Naive thymus-derived CD8-positive, alpha-beta T cell (primary cell): ENCODE measurements around the gene NLRP13. TPM values are rescaled to one million over a fixed set of nuclear protein-coding genes. Genes with fewer than 3 reads are reported as not detected.
"Not testable (repeated sequence)": the region's sequence is repeated elsewhere in the genome, so short reads cannot be mapped to it uniquely, and the experiment has no call there.

ENCODE experiments used
- ATAC-seq, 2 donors: fragments of 150-1000 bp; cut with Tn5 transposase in 1 of 2; sonication (Bioruptor Pico), chemical (Tn5 transposase) in 1 of 2; 1 replicate in 1 of 2; 2 replicates in 1 of 2; pipeline ENCODE4 v1.10.0; 2021; ENCODE audit warnings: mild to moderate bottlenecking in 2 of 2, moderate library complexity in 2 of 2
- POLR2A ChIA-PET: fragments of 350-600 bp; sonication (Branson Sonifier 250); formaldehyde crosslinking; loops from one replicate; lab custom pipeline; 2021; ENCODE audit warnings: antibody characterized with exemption; lab: Charles Lee
- DNase-seq, 10 donors: peaks; one replicate each; pipeline versions ENCODE4 v3.0.0 to v3.0.0-alpha.2; 2020 to 2022
- H3K27ac Mint-ChIP-seq, 10 donors: one replicate each; pipeline ENCODE4 v1.8.0; 2020 to 2022; ENCODE audit warnings: mild to moderate bottlenecking in 10 of 10, mixed read lengths in 10 of 10, moderate library complexity in 4 of 10, inconsistent platforms in 1 of 10
- H3K27me3 Mint-ChIP-seq, 5 donors: one replicate each; pipeline ENCODE4 v1.8.0; 2021 to 2022; ENCODE audit warnings: mixed read lengths in 5 of 5
- H3K36me3 Mint-ChIP-seq, 3 donors: one replicate each; pipeline ENCODE4 v1.8.0; 2020 to 2022; ENCODE audit warnings: mixed read lengths in 3 of 3, mild to moderate bottlenecking in 2 of 3, inconsistent platforms in 1 of 3
- H3K4me1 Mint-ChIP-seq, 4 donors: one replicate each; pipeline ENCODE4 v1.8.0; 2021 to 2022; ENCODE audit warnings: mixed read lengths in 4 of 4
- H3K4me3 Mint-ChIP-seq, 10 donors: one replicate each; pipeline ENCODE4 v1.8.0; 2020 to 2022; ENCODE audit warnings: mild to moderate bottlenecking in 10 of 10, mixed read lengths in 10 of 10, moderate library complexity in 6 of 10, inconsistent platforms in 1 of 10
- H3K9me3 Mint-ChIP-seq, 9 donors: one replicate each; pipeline ENCODE4 v1.8.0; 2020 to 2022; ENCODE audit warnings: mixed read lengths in 9 of 9, mild to moderate bottlenecking in 3 of 9, inconsistent platforms in 1 of 9, moderate library complexity in 1 of 9
- polyA plus RNA-seq, 3 donors: library from polyadenylated mRNA; unstranded; fragments of 300-500 nt; fragmentation: Illumina TruSeq; gene quantifications; one replicate each; pipeline ENCODE4 v1.2.3, GENCODE V29; 2021
- total RNA-seq, 8 experiments: library from RNA in 2 of 8; stranded (reverse) in 2 of 8; gene quantifications; one replicate each; pipeline ENCODE4 v1.2.3 and lab custom pipeline; 2021 to 2026

The NLRP13 gene, protein sequence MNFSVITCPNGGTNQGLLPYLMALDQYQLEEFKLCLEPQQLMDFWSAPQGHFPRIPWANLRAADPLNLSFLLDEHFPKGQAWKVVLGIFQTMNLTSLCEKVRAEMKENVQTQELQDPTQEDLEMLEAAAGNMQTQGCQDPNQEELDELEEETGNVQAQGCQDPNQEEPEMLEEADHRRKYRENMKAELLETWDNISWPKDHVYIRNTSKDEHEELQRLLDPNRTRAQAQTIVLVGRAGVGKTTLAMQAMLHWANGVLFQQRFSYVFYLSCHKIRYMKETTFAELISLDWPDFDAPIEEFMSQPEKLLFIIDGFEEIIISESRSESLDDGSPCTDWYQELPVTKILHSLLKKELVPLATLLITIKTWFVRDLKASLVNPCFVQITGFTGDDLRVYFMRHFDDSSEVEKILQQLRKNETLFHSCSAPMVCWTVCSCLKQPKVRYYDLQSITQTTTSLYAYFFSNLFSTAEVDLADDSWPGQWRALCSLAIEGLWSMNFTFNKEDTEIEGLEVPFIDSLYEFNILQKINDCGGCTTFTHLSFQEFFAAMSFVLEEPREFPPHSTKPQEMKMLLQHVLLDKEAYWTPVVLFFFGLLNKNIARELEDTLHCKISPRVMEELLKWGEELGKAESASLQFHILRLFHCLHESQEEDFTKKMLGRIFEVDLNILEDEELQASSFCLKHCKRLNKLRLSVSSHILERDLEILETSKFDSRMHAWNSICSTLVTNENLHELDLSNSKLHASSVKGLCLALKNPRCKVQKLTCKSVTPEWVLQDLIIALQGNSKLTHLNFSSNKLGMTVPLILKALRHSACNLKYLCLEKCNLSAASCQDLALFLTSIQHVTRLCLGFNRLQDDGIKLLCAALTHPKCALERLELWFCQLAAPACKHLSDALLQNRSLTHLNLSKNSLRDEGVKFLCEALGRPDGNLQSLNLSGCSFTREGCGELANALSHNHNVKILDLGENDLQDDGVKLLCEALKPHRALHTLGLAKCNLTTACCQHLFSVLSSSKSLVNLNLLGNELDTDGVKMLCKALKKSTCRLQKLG
- total RNA-seq, result not detected
- polyA plus RNA-seq, result not detected
- 0 to 0.09 (median 0) reads per million in 6 experiments for total RNA-seq (lab: John Stamatoyannopoulos, UW)

DNA sequence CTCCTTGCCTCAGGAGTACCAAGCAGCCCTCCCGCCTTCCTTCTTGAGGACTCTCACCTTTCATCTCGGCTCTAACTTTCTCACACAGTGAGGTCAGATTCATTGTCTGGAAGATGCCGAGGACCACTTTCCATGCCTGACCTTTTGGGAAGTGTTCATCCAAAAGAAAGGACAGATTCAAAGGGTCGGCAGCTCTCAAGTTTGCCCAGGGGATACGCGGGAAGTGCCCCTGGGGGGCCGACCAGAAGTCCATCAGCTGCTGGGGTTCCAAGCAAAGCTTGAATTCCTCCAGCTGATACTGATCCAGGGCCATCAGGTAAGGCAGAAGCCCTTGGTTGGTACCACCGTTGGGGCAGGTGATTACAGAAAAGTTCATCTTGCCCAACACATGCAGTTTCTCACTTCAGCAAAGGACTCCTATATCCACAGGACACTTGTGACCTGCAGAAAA, at the start of gene NLRP13:
TSS of gene NLRP13 (minus strand) at position 401 of the 451 bp plus-strand sequence. CDS start at position 376, 25 bp downstream.
- H3K27ac Mint-ChIP-seq, result no peak within 1 kb of the TSS
- peaks cover 0 to 6% (median 0%) of the 10 kb centered on the region in 5 donors for H3K27me3 Mint-ChIP-seq
- H3K36me3 Mint-ChIP-seq, result peaks cover 0 to 26% (median 0%) of the 10 kb centered on the region in 3 donors
- peaks cover 0 to 2% (median 0%) of the 10 kb centered on the region in 4 donors for H3K4me1 Mint-ChIP-seq
- ATAC-seq (no peak), DNase-seq (no peak)
- H3K4me3 Mint-ChIP-seq, result no peak within 1 kb of the TSS
- POLR2A ChIA-PET, result no interaction called here
- peaks cover 7 to 44% (median 19%) of the 10 kb centered on the region in 9 donors for H3K9me3 Mint-ChIP-seq

- Mint-ChIP-seq H3K27ac (no peak overlapping the region), H3K9me3 (peaks cover 10 to 71% (median 26%) of the 10 kb centered on the region in 9 donors), H3K4me1 (no peaks in the 10 kb centered on the region), H3K36me3 (peaks cover 1 to 28% (median 4%) of the 10 kb centered on the region in 3 donors), H3K4me3 (no peak overlapping the region), H3K27me3 (peaks cover 1 to 20% (median 11%) of the 10 kb centered on the region in 5 donors)
- POLR2A ChIA-PET, result no interaction called here
- DNase-seq (no peak), ATAC-seq (no peak)
Measured at GRCh38 chr19:55980415-55980814, 48.3 kb upstream of the NLRP13 start.

DNA sequence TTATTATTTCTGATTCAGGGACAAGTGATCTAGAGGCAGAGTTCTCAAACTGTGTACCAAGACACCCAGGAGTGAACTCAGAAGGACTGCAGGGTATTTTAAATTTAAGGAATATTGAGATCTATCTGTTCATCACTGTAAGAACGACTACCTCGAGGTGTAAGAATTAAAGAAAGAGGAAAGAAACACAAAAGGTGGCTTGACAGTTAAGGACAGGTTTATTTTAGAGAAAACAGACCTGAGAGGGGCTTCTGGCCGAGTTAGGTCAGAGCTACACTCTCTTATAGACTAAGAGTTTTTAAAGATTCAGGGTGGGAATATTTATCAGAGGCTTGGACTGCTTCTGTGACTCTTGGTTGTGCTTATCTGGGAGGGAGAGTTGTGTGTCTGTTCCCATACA, 41.8 kb upstream of the NLRP13 start:
- H3K9me3 Mint-ChIP-seq, result peaks cover 0 to 58% (median 27%) of the 10 kb centered on the region in 9 donors
- no peaks in the 10 kb centered on the region for H3K4me1 Mint-ChIP-seq
- peaks cover 0 to 21% (median 5%) of the 10 kb centered on the region in 5 donors for H3K27me3 Mint-ChIP-seq
- no peak overlapping the region for H3K27ac Mint-ChIP-seq
- no peak for ATAC-seq
- peaks cover 0 to 38% (median 5%) of the 10 kb centered on the region in 3 donors for H3K36me3 Mint-ChIP-seq
- no peak overlapping the region for H3K4me3 Mint-ChIP-seq
- POLR2A ChIA-PET, result no interaction called here
- no peak for DNase-seq

- POLR2A ChIA-PET, result no interaction called here
- no peak for DNase-seq
- Mint-ChIP-seq H3K4me3 (no peak overlapping the region), H3K36me3 (peaks cover 0 to under 1% (median 0%) of the 10 kb centered on the region in 3 donors), H3K9me3 (peaks cover 0 to 16% (median 9%) of the 10 kb centered on the region in 9 donors), H3K27me3 (no peaks in the 10 kb centered on the region), H3K27ac (no peak overlapping the region), H3K4me1 (no peaks in the 10 kb centered on the region)
- ATAC-seq, result no peak
Measured at GRCh38 chr19:55962186-55962585, 30.1 kb upstream of the NLRP13 start.

DNA sequence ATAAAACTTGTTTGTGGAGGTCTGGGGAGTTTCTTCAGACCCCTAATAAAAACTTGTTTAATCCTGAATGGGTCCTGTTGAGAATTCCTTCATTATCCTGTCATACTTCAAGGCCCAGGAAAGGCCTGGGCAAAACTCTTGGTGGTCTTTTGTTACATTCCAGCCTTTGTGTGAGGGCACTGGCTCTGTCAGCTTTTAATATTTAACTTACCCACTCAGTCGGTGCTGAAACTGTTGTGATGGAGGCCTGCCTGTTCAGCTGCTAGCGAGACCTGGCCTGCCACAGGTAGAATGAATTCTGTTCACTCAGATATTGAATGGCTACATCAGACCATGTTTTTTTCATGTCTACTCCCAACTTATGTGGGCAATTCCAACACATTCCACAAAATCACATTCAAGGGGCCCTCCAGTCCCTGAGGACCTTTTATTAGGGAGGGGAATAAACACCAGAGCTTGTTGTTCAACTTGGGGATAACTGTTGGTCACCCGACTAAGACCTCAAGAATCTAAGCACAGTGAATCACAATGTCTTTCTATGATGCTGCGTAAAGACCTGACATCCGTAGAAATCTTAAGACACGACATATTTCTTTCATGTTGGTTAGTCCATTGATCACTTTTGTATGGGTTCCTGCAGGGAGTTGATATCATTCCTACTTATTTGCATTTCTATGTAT, 28.0 kb upstream of the NLRP13 start:
- no peak for DNase-seq
- no peaks in the 10 kb centered on the region for H3K36me3 Mint-ChIP-seq
- POLR2A ChIA-PET, result no interaction called here
- H3K4me3 Mint-ChIP-seq, result no peak overlapping the region
- H3K27ac Mint-ChIP-seq, result no peak overlapping the region
- peaks cover 0 to 6% (median 4%) of the 10 kb centered on the region in 9 donors for H3K9me3 Mint-ChIP-seq
- ATAC-seq, result no peak
- H3K4me1 Mint-ChIP-seq, result no peaks in the 10 kb centered on the region
- no peaks in the 10 kb centered on the region for H3K27me3 Mint-ChIP-seq

GRCh38 chr19:55958356-55958755, 26.2 kb upstream of the NLRP13 start:
- no peaks in the 10 kb centered on the region for H3K27me3 Mint-ChIP-seq
- POLR2A ChIA-PET, result no interaction called here
- no peak overlapping the region for H3K4me3 Mint-ChIP-seq
- no peaks in the 10 kb centered on the region for H3K4me1 Mint-ChIP-seq
- no peak overlapping the region for H3K27ac Mint-ChIP-seq
- H3K9me3 Mint-ChIP-seq, result peaks cover 0 to 6% (median 2%) of the 10 kb centered on the region in 9 donors
- ATAC-seq (no peak), DNase-seq (no peak)
- H3K36me3 Mint-ChIP-seq, result no peaks in the 10 kb centered on the region

GRCh38 chr19:55956431-55956830, 24.3 kb upstream of the NLRP13 start:
- POLR2A ChIA-PET, result no interaction called here
- H3K9me3 Mint-ChIP-seq, result peaks cover 0 to 12% (median 5%) of the 10 kb centered on the region in 9 donors

DNA sequence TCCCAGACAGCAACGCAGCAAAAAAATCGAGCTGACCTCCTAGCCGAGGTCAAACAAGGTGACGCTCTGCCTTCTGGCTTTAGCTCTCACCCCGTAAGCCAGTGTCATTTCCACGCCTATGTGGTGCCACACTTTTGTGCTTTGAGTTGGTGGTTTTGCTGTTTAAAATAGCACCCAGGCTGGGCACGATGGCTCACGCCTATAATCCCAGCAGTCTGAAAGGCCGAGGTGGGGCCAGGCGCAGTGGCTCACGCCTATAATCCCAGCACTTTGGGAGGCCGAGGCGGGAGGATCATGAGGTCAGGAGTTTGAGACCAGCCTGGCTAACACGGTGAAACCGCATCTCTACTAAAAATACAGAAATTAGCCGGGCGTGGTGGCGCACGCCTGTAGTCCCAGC, 18.4 kb upstream of the NLRP13 start:
- H3K4me1 Mint-ChIP-seq, DNase-seq, POLR2A ChIA-PET, H3K4me3 Mint-ChIP-seq, ATAC-seq, H3K27ac Mint-ChIP-seq, H3K36me3 Mint-ChIP-seq: not testable (repeated sequence)
- Mint-ChIP-seq H3K27me3 (peaks cover 0 to 20% (median 8%) of the 10 kb centered on the region in 5 donors), H3K9me3 (peaks cover 4 to 42% (median 17%) of the 10 kb centered on the region in 9 donors)

More at GRCh38 chr19:55956431-55956830, 24.3 kb upstream of the NLRP13 start:
- no peak for DNase-seq
- peak overlapping the region in 1 of 10 donors; percentile 5 for H3K27ac Mint-ChIP-seq
- no peak overlapping the region for H3K4me3 Mint-ChIP-seq
- no peaks in the 10 kb centered on the region for H3K4me1 Mint-ChIP-seq
- ATAC-seq, result no peak
- H3K36me3 Mint-ChIP-seq, result no peaks in the 10 kb centered on the region
- H3K27me3 Mint-ChIP-seq, result no peaks in the 10 kb centered on the region

DNA sequence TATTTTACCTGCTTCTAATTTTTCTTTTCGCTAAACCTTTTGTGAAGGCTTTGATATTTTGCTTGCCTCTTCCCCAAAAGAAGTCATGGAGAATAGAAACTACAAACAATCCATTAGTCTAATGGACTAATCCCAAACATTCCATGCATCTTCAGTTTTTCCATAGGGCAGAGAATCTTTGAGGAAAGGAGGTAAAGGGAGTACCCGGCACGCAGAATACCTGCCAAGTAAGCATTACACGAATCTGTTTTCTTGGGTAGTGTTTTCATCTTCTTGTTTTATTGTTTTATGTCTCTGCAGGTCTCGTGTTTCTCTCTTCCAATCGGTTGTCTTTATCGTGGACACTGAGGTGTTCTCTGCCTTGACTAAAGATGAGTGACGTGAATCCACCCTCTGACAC, 15.4 kb upstream of the NLRP13 start, which contains the start of gene NLRP8:
TSS of gene NLRP8 (plus strand) at position 301 of the 400 bp plus-strand sequence.
- ATAC-seq, result no peak
- H3K4me3 Mint-ChIP-seq, result no peak within 1 kb of the TSS
- H3K36me3 Mint-ChIP-seq, result peaks cover 0 to 9% (median 2%) of the 10 kb centered on the region in 3 donors
- H3K27ac Mint-ChIP-seq, result no peak within 1 kb of the TSS
- no peak for DNase-seq
- H3K27me3 Mint-ChIP-seq, result peaks cover 0 to 26% (median 9%) of the 10 kb centered on the region in 5 donors
- POLR2A ChIA-PET, result no interaction called here
- H3K9me3 Mint-ChIP-seq, result peaks cover 6 to 44% (median 22%) of the 10 kb centered on the region in 9 donors
- H3K4me1 Mint-ChIP-seq, result no peaks in the 10 kb centered on the region

GRCh38 chr19:55940306-55940705, 8.2 kb upstream of the NLRP13 start:
- Mint-ChIP-seq H3K36me3 (peaks cover 0 to 10% (median 2%) of the 10 kb centered on the region in 3 donors), H3K4me1 (no peaks in the 10 kb centered on the region), H3K9me3 (peaks cover 8 to 52% (median 29%) of the 10 kb centered on the region in 9 donors), H3K4me3 (no peak overlapping the region), H3K27ac (no peak overlapping the region), H3K27me3 (peaks cover 0 to 10% (median 0%) of the 10 kb centered on the region in 5 donors)
- ATAC-seq (no peak), DNase-seq (no peak)
- POLR2A ChIA-PET, result no interaction called here

GRCh38 chr19:55939206-55939605, 7.1 kb upstream of the NLRP13 start:
- H3K4me1 Mint-ChIP-seq, result peaks cover 0 to 2% (median 0%) of the 10 kb centered on the region in 4 donors
- no peak for DNase-seq
- ATAC-seq, result no peak
- H3K9me3 Mint-ChIP-seq, result peaks cover 8 to 62% (median 29%) of the 10 kb centered on the region in 9 donors
- H3K27ac Mint-ChIP-seq, result no peak overlapping the region
- peaks cover 0 to 20% (median 2%) of the 10 kb centered on the region in 3 donors for H3K36me3 Mint-ChIP-seq
- no peak overlapping the region for H3K4me3 Mint-ChIP-seq
- POLR2A ChIA-PET, result no interaction called here
- H3K27me3 Mint-ChIP-seq, result peaks cover 0 to 16% (median 0%) of the 10 kb centered on the region in 5 donors

GRCh38 chr19:55935206-55935605, 3.1 kb upstream of the NLRP13 start:
- no peak overlapping the region for H3K27ac Mint-ChIP-seq
- peaks cover 0 to 15% (median 0%) of the 10 kb centered on the region in 3 donors for H3K36me3 Mint-ChIP-seq
- DNase-seq (no peak), ATAC-seq (no peak)
- POLR2A ChIA-PET, result no interaction called here
- peaks cover 0 to 6% (median 0%) of the 10 kb centered on the region in 5 donors for H3K27me3 Mint-ChIP-seq
- H3K9me3 Mint-ChIP-seq, result peaks cover 10 to 45% (median 24%) of the 10 kb centered on the region in 9 donors
- H3K4me3 Mint-ChIP-seq, result no peak overlapping the region
- H3K4me1 Mint-ChIP-seq, result peaks cover 0 to 2% (median 0%) of the 10 kb centered on the region in 4 donors
